Mesendoderm (in vitro differentiated cells): ENCODE measurements around the gene CMTM8.

ENCODE experiments used
- DNase-seq: peaks from one replicate; pipeline ENCODE4 v3.0.0; 2013
- H2AK5ac ChIP-seq: 2 replicates; pipeline ENCODE4 v1.6.1; 2013; ENCODE audit warnings: low read length, inconsistent platforms
- H2BK120ac ChIP-seq: 2 replicates; pipeline ENCODE4 v1.6.1; 2013; ENCODE audit warnings: low read depth, mild to moderate bottlenecking, low read length, moderate library complexity, mixed read lengths
- H2BK15ac ChIP-seq: replicated peaks from 2 replicates; pipeline ENCODE4 v1.6.1; 2013; ENCODE audit warnings: low read depth, mild to moderate bottlenecking, moderate library complexity
- H2BK5ac ChIP-seq: 2 replicates; pipeline ENCODE4 v1.6.1; 2013; ENCODE audit warnings: low read length, inconsistent platforms
- H3K18ac ChIP-seq: 2 replicates; pipeline ENCODE4 v1.6.1; 2013; ENCODE audit warnings: mild to moderate bottlenecking, low read length, mixed read lengths
- H3K23ac ChIP-seq: one replicate; pipeline ENCODE4 v1.6.1; 2013; ENCODE audit warnings: low read length
- H3K27ac ChIP-seq: 2 replicates; pipeline ENCODE4 v1.5.1; 2013; ENCODE audit warnings: low read depth, mild to moderate bottlenecking, inconsistent platforms, low read length, moderate library complexity
- H3K27me3 ChIP-seq: 2 replicates; pipeline ENCODE4 v1.6.1; 2013; ENCODE audit warnings: low read length, control low read depth, mild to moderate bottlenecking, inconsistent platforms; ENCODE audit not compliant: insufficient read depth, poor library complexity
- H3K36me3 ChIP-seq: 2 replicates; pipeline ENCODE4 v1.6.1; 2013; ENCODE audit warnings: low read length, inconsistent platforms; ENCODE audit not compliant: control insufficient read depth, insufficient read depth
- H3K4ac ChIP-seq: one replicate; pipeline ENCODE4 v1.6.1; 2013; ENCODE audit warnings: low read depth, mild to moderate bottlenecking, low read length, moderate library complexity
- H3K4me1 ChIP-seq: 2 replicates; pipeline ENCODE4 v1.6.1; 2013; ENCODE audit warnings: low read depth, low read length, inconsistent platforms; ENCODE audit not compliant: control insufficient read depth
- H3K4me2 ChIP-seq: 2 replicates; pipeline ENCODE4 v1.6.1; 2013; ENCODE audit warnings: low read length
- H3K4me3 ChIP-seq: 2 replicates; pipeline ENCODE4 v1.5.1; 2013; ENCODE audit warnings: mild to moderate bottlenecking, low read length
- H3K56ac ChIP-seq: one replicate; pipeline ENCODE4 v1.6.1; 2013; ENCODE audit warnings: low read length
- H3K79me1 ChIP-seq: 2 replicates; pipeline ENCODE4 v1.6.1; 2013; ENCODE audit warnings: low read length, inconsistent platforms
- H3K79me2 ChIP-seq: 2 replicates; pipeline ENCODE4 v1.6.1; 2013; ENCODE audit warnings: mild to moderate bottlenecking, low read length; ENCODE audit not compliant: control insufficient read depth, insufficient read depth
- H3K9ac ChIP-seq: 2 replicates; pipeline ENCODE4 v1.6.1; 2013; ENCODE audit warnings: low read length, inconsistent platforms
- H4K5ac ChIP-seq: one replicate; pipeline ENCODE4 v1.6.1; 2013; ENCODE audit warnings: low read length
- H4K8ac ChIP-seq: one replicate; pipeline ENCODE4 v1.6.1; 2013; ENCODE audit warnings: low read depth, mild to moderate bottlenecking, control low read depth, low read length, moderate library complexity
- WGBS: extraction: QIAGEN DNeasy Blood & Tissue Kit; methylation state at CpG from one replicate; pipeline ENCODE4 v1.1.7; 2013; ENCODE audit warnings: low lambda C conversion rate, missing lambda C conversion rate; ENCODE audit not compliant: insufficient coverage; ENCODE audit errors: extremely low coverage; 5-methylcytosine and 5-hydroxymethylcytosine counted together

The CMTM8 gene

GRCh38 chr3:32360493-32360827 is 122.0 kb downstream of the CMTM8 start:
- Histone ChIP-seq H3K23ac (no peak overlapping the region), H3K4me2 (no peak overlapping the region), H3K79me1 (no peaks in the 10 kb centered on the region), H3K4me3 (no peak overlapping the region), H3K27me3 (no peaks in the 10 kb centered on the region), H3K36me3 (no peaks in the 10 kb centered on the region), H2BK120ac (no peak overlapping the region), H3K27ac (no peak overlapping the region), H4K8ac (no peak overlapping the region), H3K79me2 (no peaks in the 10 kb centered on the region), H4K5ac (no peak overlapping the region), H3K9ac (no peak overlapping the region), H2BK15ac (no peak overlapping the region), H3K4me1 (peaks cover 2% of the 10 kb centered on the region), H2AK5ac (no peak overlapping the region), H3K4ac (no peak overlapping the region), H3K18ac (no peak overlapping the region), H3K56ac (no peak overlapping the region), H2BK5ac (no peak overlapping the region)
- no CpG with 5 or more reads among the region's 4 CpGs for WGBS
- no peak for DNase-seq

- no peak overlapping the region for H2BK15ac ChIP-seq
- H2BK5ac ChIP-seq, result no peak overlapping the region
- no peak overlapping the region for H3K23ac ChIP-seq
- no peak overlapping the region for H2BK120ac ChIP-seq
- H3K27me3 ChIP-seq, result no peaks in the 10 kb centered on the region
- H4K5ac ChIP-seq, result no peak overlapping the region
- H3K18ac ChIP-seq, result no peak overlapping the region
- H3K56ac ChIP-seq, result no peak overlapping the region
- no peak overlapping the region for H2AK5ac ChIP-seq
- H3K4ac ChIP-seq, result no peak overlapping the region
- H3K9ac ChIP-seq, result no peak overlapping the region
- peaks cover 2% of the 10 kb centered on the region for H3K4me1 ChIP-seq
- H3K4me2 ChIP-seq, result no peak overlapping the region
- H4K8ac ChIP-seq, result no peak overlapping the region
- WGBS, result no CpG with 5 or more reads among the region's 6 CpGs
- H3K79me1 ChIP-seq, result no peaks in the 10 kb centered on the region
- H3K4me3 ChIP-seq, result no peak overlapping the region
- no peak for DNase-seq
- H3K36me3 ChIP-seq, result no peaks in the 10 kb centered on the region
- no peaks in the 10 kb centered on the region for H3K79me2 ChIP-seq
- no peak overlapping the region for H3K27ac ChIP-seq
Observed at GRCh38 chr3:32366638-32367397, 128.3 kb downstream of the CMTM8 start.

GRCh38 chr3:32367442-32367841 is 129.0 kb downstream of the CMTM8 start:
- no peak overlapping the region for H3K4me3 ChIP-seq
- no peak overlapping the region for H3K18ac ChIP-seq
- H3K9ac ChIP-seq, result no peak overlapping the region
- H3K23ac ChIP-seq, result no peak overlapping the region
- H3K4ac ChIP-seq, result no peak overlapping the region
- no peaks in the 10 kb centered on the region for H3K79me1 ChIP-seq
- H3K4me2 ChIP-seq, result no peak overlapping the region
- no peaks in the 10 kb centered on the region for H3K27me3 ChIP-seq
- H3K79me2 ChIP-seq, result no peaks in the 10 kb centered on the region
- DNase-seq, result no peak
- H4K5ac ChIP-seq, result no peak overlapping the region
- WGBS, result no CpG with 5 or more reads among the region's 10 CpGs
- no peak overlapping the region for H2BK15ac ChIP-seq
- no peak overlapping the region for H4K8ac ChIP-seq
- no peak overlapping the region for H2BK120ac ChIP-seq
- no peak overlapping the region for H2AK5ac ChIP-seq
- no peak overlapping the region for H2BK5ac ChIP-seq
- no peak overlapping the region for H3K56ac ChIP-seq
- peaks cover 2% of the 10 kb centered on the region for H3K4me1 ChIP-seq
- no peaks in the 10 kb centered on the region for H3K36me3 ChIP-seq
- H3K27ac ChIP-seq, result no peak overlapping the region

GRCh38 chr3:32371461-32372212 is 133.2 kb downstream of the CMTM8 start:
- Histone ChIP-seq H3K4me3 (no peak overlapping the region), H3K9ac (no peak overlapping the region), H2AK5ac (no peak overlapping the region), H4K5ac (no peak overlapping the region), H3K27me3 (no peaks in the 10 kb centered on the region), H2BK15ac (no peak overlapping the region), H3K18ac (no peak overlapping the region), H3K79me2 (no peaks in the 10 kb centered on the region), H4K8ac (no peak overlapping the region), H3K23ac (no peak overlapping the region), H2BK120ac (no peak overlapping the region), H3K27ac (no peak overlapping the region), H3K4ac (no peak overlapping the region), H3K56ac (no peak overlapping the region), H3K79me1 (no peaks in the 10 kb centered on the region), H3K4me1 (no peaks in the 10 kb centered on the region), H3K36me3 (no peaks in the 10 kb centered on the region), H2BK5ac (no peak overlapping the region), H3K4me2 (no peak overlapping the region)
- DNase-seq, result no peak
- no CpG with 5 or more reads among the region's 7 CpGs for WGBS

GRCh38 chr3:32372213-32372490 is 133.7 kb downstream of the CMTM8 start:
- Histone ChIP-seq H3K27ac (no peak overlapping the region), H3K4me1 (no peaks in the 10 kb centered on the region), H3K23ac (no peak overlapping the region), H2BK5ac (no peak overlapping the region), H3K9ac (no peak overlapping the region), H2BK120ac (no peak overlapping the region), H3K4me3 (no peak overlapping the region), H2BK15ac (no peak overlapping the region), H3K18ac (no peak overlapping the region), H3K27me3 (no peaks in the 10 kb centered on the region), H3K56ac (no peak overlapping the region), H2AK5ac (no peak overlapping the region), H3K4me2 (no peak overlapping the region), H3K79me1 (no peaks in the 10 kb centered on the region), H3K79me2 (no peaks in the 10 kb centered on the region), H3K36me3 (no peaks in the 10 kb centered on the region), H3K4ac (no peak overlapping the region), H4K8ac (no peak overlapping the region), H4K5ac (no peak overlapping the region)
- no peak for DNase-seq
- WGBS, result no CpG with 5 or more reads among the region's 4 CpGs

GRCh38 chr3:32373276-32373675 is 134.8 kb downstream of the CMTM8 start:
- no peak overlapping the region for H3K18ac ChIP-seq
- H3K79me1 ChIP-seq, result no peaks in the 10 kb centered on the region
- no peak for DNase-seq
- H2BK15ac ChIP-seq, result no peak overlapping the region
- no peak overlapping the region for H4K5ac ChIP-seq
- no peaks in the 10 kb centered on the region for H3K4me1 ChIP-seq
- no peak overlapping the region for H3K4me3 ChIP-seq
- H3K4ac ChIP-seq, result no peak overlapping the region
- H3K23ac ChIP-seq, result no peak overlapping the region
- H3K79me2 ChIP-seq, result no peaks in the 10 kb centered on the region
- no peak overlapping the region for H2AK5ac ChIP-seq
- H3K27ac ChIP-seq, result no peak overlapping the region
- H3K27me3 ChIP-seq, result no peaks in the 10 kb centered on the region
- WGBS, result 100% methylated on average over 1 of the region's 5 CpGs
- no peak overlapping the region for H2BK120ac ChIP-seq
- no peak overlapping the region for H2BK5ac ChIP-seq
- no peak overlapping the region for H4K8ac ChIP-seq
- no peak overlapping the region for H3K9ac ChIP-seq
- no peak overlapping the region for H3K56ac ChIP-seq
- no peak overlapping the region for H3K4me2 ChIP-seq
- H3K36me3 ChIP-seq, result no peaks in the 10 kb centered on the region
